CD14-positive monocyte (primary cell): Measurements from ENCODE around the gene FBXO17. TPM values are rescaled to one million over a fixed set of nuclear protein-coding genes. Genes with fewer than 3 reads are reported as not detected.

Source experiments
- DNase-seq, 3 donors: peaks; one replicate each; pipeline ENCODE4 v3.0.0-alpha.2; 2011 to 2022
- H2AFZ ChIP-seq: 2 replicates; pipeline ENCODE4 v1.6.0; 2012; ENCODE audit warnings: mild to moderate bottlenecking, low read depth, low read length, inconsistent platforms; ENCODE audit not compliant: insufficient read depth, poor library complexity, severe bottlenecking
- H3K27ac ChIP-seq, 2 donors: 1 replicate in 1 of 2; 2 replicates in 1 of 2; pipeline ENCODE4 v1.5.1; 2012 to 2013; ENCODE audit warnings: low read length in 2 of 2, control low read depth in 1 of 2, inconsistent platforms in 1 of 2, low read depth in 1 of 2, mild to moderate bottlenecking in 1 of 2
- H3K27me3 ChIP-seq, 2 donors: one replicate each; pipeline versions ENCODE4 v1.6.0 to v1.6.1; 2011 to 2013; ENCODE audit warnings: low read length in 2 of 2; ENCODE audit not compliant: control insufficient read depth in 2 of 2, insufficient read depth in 2 of 2
- H3K36me3 ChIP-seq, 2 donors: replicated peaks in 1 of 2; 1 replicate in 1 of 2; 2 replicates in 1 of 2; pipeline versions ENCODE4 v1.5.1 to v1.6.1; 2012 to 2013; ENCODE audit warnings: low read length in 2 of 2, control low read depth in 1 of 2, inconsistent platforms in 1 of 2, mild to moderate bottlenecking in 1 of 2; ENCODE audit not compliant: insufficient read depth in 2 of 2, control insufficient read depth in 1 of 2
- H3K4me1 ChIP-seq, 2 donors: 1 replicate in 1 of 2; 2 replicates in 1 of 2; pipeline versions ENCODE4 v1.5.1 to v1.6.1; 2012 to 2013; ENCODE audit warnings: low read length in 2 of 2, control low read depth in 1 of 2, inconsistent platforms in 1 of 2, mild to moderate bottlenecking in 1 of 2, moderate library complexity in 1 of 2; ENCODE audit not compliant: insufficient read depth in 2 of 2, control insufficient read depth in 1 of 2
- H3K4me2 ChIP-seq: replicated peaks from 2 replicates; pipeline ENCODE3; 2012; ENCODE audit warnings: low read length, moderate library complexity, mild to moderate bottlenecking; ENCODE audit not compliant: poor library complexity, severe bottlenecking; ENCODE audit errors: extremely low read depth
- H3K4me3 ChIP-seq, 3 experiments: fragments of 200-600 bp in 1 of 3; sonication (generic) in 1 of 3; replicated peaks in 1 of 3; 1 replicate in 2 of 3; 2 replicates in 1 of 3; pipeline ENCODE4 v1.5.1; 2011 to 2013; ENCODE audit warnings: low read length in 3 of 3, mild to moderate bottlenecking in 3 of 3, control low read depth in 2 of 3, low read depth in 2 of 3, inconsistent platforms in 1 of 3, moderate library complexity in 1 of 3
- H3K79me2 ChIP-seq: 2 replicates; pipeline ENCODE4 v1.6.0; 2012; ENCODE audit warnings: mild to moderate bottlenecking, control low read depth, inconsistent platforms, low read length, moderate library complexity; ENCODE audit not compliant: insufficient read depth
- H3K9ac ChIP-seq: 2 replicates; pipeline ENCODE4 v1.6.0; 2017; ENCODE audit warnings: low read length, mild to moderate bottlenecking; ENCODE audit not compliant: insufficient read depth, poor library complexity, severe bottlenecking
- H3K9me3 ChIP-seq, 2 donors: replicated peaks in 1 of 2; 1 replicate in 1 of 2; 2 replicates in 1 of 2; pipeline versions ENCODE4 v1.5.1 to v1.6.1; 2012 to 2013; ENCODE audit warnings: low read length in 2 of 2, control low read depth in 1 of 2; ENCODE audit not compliant: control insufficient read depth in 1 of 2, insufficient read depth in 1 of 2
- H4K20me1 ChIP-seq: 2 replicates; pipeline ENCODE4 v1.6.0; 2012; ENCODE audit warnings: mild to moderate bottlenecking, low read length, control low read depth, moderate library complexity; ENCODE audit not compliant: insufficient read depth
- H3K27ac Mint-ChIP-seq, 7 donors: one replicate each; pipeline ENCODE4 v1.8.0; 2020; ENCODE audit warnings: mild to moderate bottlenecking in 7 of 7, mixed read lengths in 7 of 7, moderate library complexity in 6 of 7, inconsistent platforms in 2 of 7
- H3K27me3 Mint-ChIP-seq, 3 donors: one replicate each; pipeline ENCODE4 v1.8.0; 2021 to 2022; ENCODE audit warnings: low read depth in 3 of 3, mild to moderate bottlenecking in 3 of 3, mixed read lengths in 3 of 3, moderate library complexity in 3 of 3, inconsistent platforms in 1 of 3
- H3K36me3 Mint-ChIP-seq, 2 donors: one replicate each; pipeline ENCODE4 v1.8.0; 2020; ENCODE audit warnings: mixed read lengths in 2 of 2, inconsistent platforms in 1 of 2, mild to moderate bottlenecking in 1 of 2
- H3K4me1 Mint-ChIP-seq: one replicate; pipeline ENCODE4 v1.8.0; 2020; ENCODE audit warnings: mild to moderate bottlenecking, mixed read lengths
- H3K4me3 Mint-ChIP-seq, 2 donors: one replicate each; pipeline ENCODE4 v1.8.0; 2020; ENCODE audit warnings: mild to moderate bottlenecking in 2 of 2, mixed read lengths in 2 of 2, moderate library complexity in 1 of 2
- H3K9me3 Mint-ChIP-seq, 7 donors: one replicate each; pipeline ENCODE4 v1.8.0; 2020 to 2022; ENCODE audit warnings: mixed read lengths in 7 of 7, mild to moderate bottlenecking in 6 of 7, moderate library complexity in 6 of 7, inconsistent platforms in 2 of 7
- WGBS: methylation state at CpG from one replicate; pipeline ENCODE4 v1.1.5; 2013; ENCODE audit warnings: missing lambda C conversion rate; ENCODE audit not compliant: insufficient coverage; 5-methylcytosine and 5-hydroxymethylcytosine counted together
- intact Hi-C, 2 donors: fragments of 100-400 bp; cut with micrococcal nuclease; formaldehyde crosslinking; loops; one replicate each; pipeline versions ENCODE4 v1.15.0 to v1.15.1; 2023
- polyA plus RNA-seq, 3 donors: library from polyadenylated mRNA; depleted of rRNA in 1 of 3; unstranded in 2 of 3; stranded (reverse) in 1 of 3; fragments of 300-500 nt in 2 of 3; fragments of >200 nt in 1 of 3; fragmentation: Illumina TruSeq in 2 of 3; gene quantifications; 1 replicate in 2 of 3; 2 replicates in 1 of 3; pipeline ENCODE4 v1.2.3, GENCODE V29; 2012 to 2021
- TF ChIP-seq, protein P1 (sequence below): fragments of 200-600 bp; IDR thresholded peaks from one replicate; pipeline ENCODE4 v1.8.0; 2022; ENCODE audit warnings: antibody characterized with exemption, mild to moderate bottlenecking

Gene FBXO17
- polyA plus RNA-seq, 3 donors, result not detected

DNA sequence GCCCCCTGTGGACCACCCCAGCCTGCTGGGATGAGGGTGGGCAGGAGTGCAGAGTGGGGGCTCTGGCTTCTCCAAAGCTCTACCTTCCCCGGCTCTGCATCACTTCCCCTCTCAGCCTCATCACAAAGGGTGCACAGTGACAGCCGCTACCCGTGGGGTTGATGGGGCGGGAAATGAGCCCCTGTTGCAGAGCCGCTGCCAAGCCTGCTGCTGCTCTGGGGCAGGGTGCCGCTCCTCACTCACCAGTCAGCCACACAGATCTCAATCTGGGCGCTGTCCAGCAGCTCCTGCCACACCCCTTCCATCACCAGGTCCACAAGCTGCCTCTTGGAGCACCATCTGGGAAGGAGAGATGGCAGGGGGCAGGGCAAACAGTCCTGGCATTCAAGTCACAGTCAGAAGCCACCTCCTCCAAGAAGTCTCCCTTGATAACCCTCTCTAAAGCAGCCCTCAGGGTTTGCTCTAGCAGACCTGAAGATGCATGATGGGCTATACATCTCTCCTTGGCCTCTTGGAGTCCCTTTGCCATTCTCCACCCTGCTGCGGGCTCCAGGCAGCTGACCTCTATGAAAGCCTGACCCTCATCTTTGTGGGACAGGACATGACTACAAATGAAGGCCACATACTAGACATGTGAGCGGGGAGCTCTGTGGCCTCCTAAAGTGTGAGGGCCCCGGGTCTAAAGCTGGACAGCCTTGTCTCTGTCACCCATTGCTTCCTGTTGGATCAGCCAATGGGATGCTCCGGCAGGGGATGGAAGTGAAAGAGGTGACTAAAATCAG is 29.1 kb downstream of the FBXO17 start:
- WGBS, result 48% methylated on average over 8 of the region's 11 CpGs
- no peak overlapping the region for H3K27ac ChIP-seq
- Mint-ChIP-seq H3K27me3 (peaks cover 22 to 36% (median 27%) of the 10 kb centered on the region in 3 donors), H3K9me3 (peaks cover 0 to 10% (median 9%) of the 10 kb centered on the region in 7 donors), H3K27ac (peak overlapping the region in 1 of 7 donors; percentile 41), H3K36me3 (no peaks in the 10 kb centered on the region), H3K4me1 (peaks cover 9% of the 10 kb centered on the region), H3K4me3 (no peak overlapping the region)
- no peaks in the 10 kb centered on the region for H3K9me3 ChIP-seq
- H3K79me2 ChIP-seq, result no peaks in the 10 kb centered on the region
- intact Hi-C loops, result loop anchor here in 1 of 2 donors (2.0 kb wide), 1 partner anchor 62 kb away; no protein-coding TSS in a partner anchor
- H3K9ac ChIP-seq, result no peak overlapping the region
- H3K4me3 ChIP-seq, result no peak overlapping the region
- H3K27me3 ChIP-seq, result peaks cover 0 to 14% of the 10 kb centered on the region in 2 donors
- H3K36me3 ChIP-seq, result no peaks in the 10 kb centered on the region
- TF ChIP-seq, protein P1, sequence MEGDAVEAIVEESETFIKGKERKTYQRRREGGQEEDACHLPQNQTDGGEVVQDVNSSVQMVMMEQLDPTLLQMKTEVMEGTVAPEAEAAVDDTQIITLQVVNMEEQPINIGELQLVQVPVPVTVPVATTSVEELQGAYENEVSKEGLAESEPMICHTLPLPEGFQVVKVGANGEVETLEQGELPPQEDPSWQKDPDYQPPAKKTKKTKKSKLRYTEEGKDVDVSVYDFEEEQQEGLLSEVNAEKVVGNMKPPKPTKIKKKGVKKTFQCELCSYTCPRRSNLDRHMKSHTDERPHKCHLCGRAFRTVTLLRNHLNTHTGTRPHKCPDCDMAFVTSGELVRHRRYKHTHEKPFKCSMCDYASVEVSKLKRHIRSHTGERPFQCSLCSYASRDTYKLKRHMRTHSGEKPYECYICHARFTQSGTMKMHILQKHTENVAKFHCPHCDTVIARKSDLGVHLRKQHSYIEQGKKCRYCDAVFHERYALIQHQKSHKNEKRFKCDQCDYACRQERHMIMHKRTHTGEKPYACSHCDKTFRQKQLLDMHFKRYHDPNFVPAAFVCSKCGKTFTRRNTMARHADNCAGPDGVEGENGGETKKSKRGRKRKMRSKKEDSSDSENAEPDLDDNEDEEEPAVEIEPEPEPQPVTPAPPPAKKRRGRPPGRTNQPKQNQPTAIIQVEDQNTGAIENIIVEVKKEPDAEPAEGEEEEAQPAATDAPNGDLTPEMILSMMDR, result no peak
- no peak overlapping the region for H3K4me2 ChIP-seq
- H4K20me1 ChIP-seq, result no peaks in the 10 kb centered on the region
- no peak for DNase-seq
- H2AFZ ChIP-seq, result no peak overlapping the region
- H3K4me1 ChIP-seq, result peaks cover 7 to 10% of the 10 kb centered on the region in 2 donors

DNA sequence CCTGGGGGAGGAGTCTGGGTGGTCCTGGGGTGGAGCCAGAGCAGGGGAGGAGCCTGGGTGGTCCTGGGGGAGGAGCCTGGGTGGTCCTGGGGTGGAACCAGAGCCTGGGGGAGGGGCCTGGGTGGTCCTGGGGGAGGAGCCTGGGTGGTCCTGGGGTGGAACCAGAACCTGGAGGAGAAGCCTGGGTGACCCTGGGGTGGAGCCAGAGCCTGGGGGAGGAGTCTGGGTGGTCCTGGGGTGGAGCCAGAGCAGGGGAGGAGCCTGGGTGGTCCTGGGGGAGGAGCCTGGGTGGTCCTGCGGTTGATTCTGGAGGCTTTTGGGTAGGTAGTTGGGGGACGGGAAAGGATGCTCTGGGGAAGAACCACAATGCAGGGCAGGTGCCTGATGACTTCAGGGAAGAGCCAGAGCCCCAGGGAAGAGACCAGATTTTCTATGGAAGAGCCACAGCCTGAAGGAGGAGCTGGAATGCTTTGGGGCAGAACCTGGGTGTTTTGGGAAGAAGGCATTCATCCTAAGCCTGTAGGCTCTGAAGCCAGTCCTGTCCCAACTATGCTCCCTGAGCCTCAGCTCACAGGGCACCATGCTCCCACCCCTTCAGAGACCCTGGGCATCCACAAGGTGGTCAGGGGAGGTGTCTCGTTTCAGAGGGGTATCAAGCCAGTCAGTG is 29.8 kb downstream of the FBXO17 start:
- Histone ChIP-seq H3K9ac (no peak overlapping the region), H3K4me3 (no peak overlapping the region), H3K79me2 (no peaks in the 10 kb centered on the region), H3K4me1 (peaks cover 7 to 10% of the 10 kb centered on the region in 2 donors), H3K9me3 (no peaks in the 10 kb centered on the region), H3K36me3 (no peaks in the 10 kb centered on the region), H3K27ac (no peak overlapping the region), H4K20me1 (no peaks in the 10 kb centered on the region), H3K27me3 (peaks cover 0 to 11% of the 10 kb centered on the region in 2 donors), H2AFZ (no peak overlapping the region), H3K4me2 (no peak overlapping the region)
- Mint-ChIP-seq H3K9me3 (peaks cover 0 to 10% (median 9%) of the 10 kb centered on the region in 7 donors), H3K4me1 (peaks cover 11% of the 10 kb centered on the region), H3K27ac (no peak overlapping the region), H3K36me3 (no peaks in the 10 kb centered on the region), H3K4me3 (no peak overlapping the region), H3K27me3 (peaks cover 21 to 31% (median 24%) of the 10 kb centered on the region in 3 donors)
- DNase-seq, result no peak
- TF ChIP-seq, protein P1, result no peak
- intact Hi-C loops, result loop anchor here in 1 of 2 donors (2.0 kb wide), 1 partner anchor 63 kb away; no protein-coding TSS in a partner anchor
- WGBS, result 89% methylated on average over 2 of the region's 3 CpGs
